NCI-H748 treated with DMSO at 0.1 percent for 48 hours (cell line): ENCODE measurements around the gene ZNF234.
"Not testable (repeated sequence)": the region's sequence is repeated elsewhere in the genome, so short reads cannot be mapped to it uniquely, and the experiment has no call there.

Source experiments
- DNase-seq: peaks from one replicate; lab custom pipeline; 2025; lab: John Stamatoyannopoulos, UW

Gene ZNF234

GRCh38 chr19:44141191-44142058, at the start of gene ZNF234:
ZNF234 (plus strand) TSS chr19:44141554; CDS start chr19:44144633, 3,079 bp downstream.
- peak; percentile 68 for DNase-seq

DNA sequence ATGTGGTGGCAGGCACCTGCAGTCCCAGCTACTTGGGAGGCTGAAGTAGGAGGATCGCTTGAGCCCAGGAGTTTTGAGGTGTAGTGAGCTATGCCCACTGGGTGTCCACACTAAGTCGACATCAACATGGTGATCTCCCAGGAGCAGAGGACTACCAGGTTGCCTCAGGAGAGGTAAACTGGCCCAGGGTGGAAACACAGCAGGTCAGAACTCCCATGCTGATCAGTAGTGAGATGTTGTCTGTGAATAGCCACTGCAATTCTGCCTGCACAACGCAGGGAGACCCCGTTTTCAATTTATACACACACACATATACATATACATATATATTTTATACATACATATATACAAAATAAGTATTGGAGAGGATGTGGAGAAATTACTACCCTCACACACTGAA, 49.2 kb upstream of the ZNF234 start:
- no peak for DNase-seq

GRCh38 chr19:44093931-44094765, 47.2 kb upstream of the ZNF234 start, which contains the start of gene ZNF224:
ZNF224 (plus strand) TSS chr19:44094361; CDS start chr19:44097874, 3,513 bp downstream.
- peak; percentile 98 for DNase-seq

GRCh38 chr19:44107751-44108150, 33.6 kb upstream of the ZNF234 start:
- no peak for DNase-seq

DNA sequence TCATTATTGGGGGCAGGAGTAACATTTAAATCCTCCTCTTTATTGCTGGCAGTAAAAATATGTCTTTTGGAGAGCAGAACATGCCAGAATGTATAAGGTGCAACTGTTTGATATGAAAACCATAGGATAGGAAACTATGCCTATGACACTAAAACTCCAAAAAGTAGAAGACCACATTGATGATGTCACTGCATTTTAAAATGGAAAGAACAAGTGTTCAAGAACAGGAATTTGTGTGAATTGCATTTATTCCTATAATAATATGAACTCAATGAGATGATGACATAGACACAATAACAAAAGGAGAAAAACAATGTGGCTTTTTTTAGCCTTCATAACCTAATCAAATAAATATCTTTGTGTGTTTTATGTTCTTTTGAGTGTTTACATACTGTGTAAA, 31.9 kb upstream of the ZNF234 start:
- DNase-seq = no peak

DNA sequence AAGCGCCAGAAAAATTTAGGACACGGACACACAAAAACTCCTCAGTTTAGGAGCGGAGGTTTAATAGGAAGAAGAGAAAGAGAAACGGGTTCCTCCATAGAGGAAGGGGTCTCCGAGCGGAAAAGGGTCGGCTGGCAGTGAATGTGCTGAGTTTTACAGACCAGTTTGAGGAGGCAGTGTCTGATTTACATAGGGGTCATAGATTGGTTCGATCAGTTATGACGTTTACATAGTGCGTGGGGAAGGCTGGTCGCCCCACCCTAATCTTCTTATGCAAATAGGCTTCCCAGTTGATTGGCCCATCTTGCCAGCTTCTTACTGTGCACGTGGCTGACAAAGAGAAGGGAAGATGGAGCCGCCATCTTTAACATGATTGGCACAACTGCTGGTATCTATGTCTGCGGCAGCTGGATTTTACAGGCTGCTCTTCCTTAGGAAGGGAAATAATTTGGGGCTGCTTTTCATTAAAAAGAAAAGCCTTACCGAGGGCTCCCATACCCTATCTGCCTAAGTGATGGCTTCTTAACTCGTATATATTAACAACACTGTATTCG, 29.4 kb upstream of the ZNF234 start:
- DNase-seq = peak; percentile 95

DNA sequence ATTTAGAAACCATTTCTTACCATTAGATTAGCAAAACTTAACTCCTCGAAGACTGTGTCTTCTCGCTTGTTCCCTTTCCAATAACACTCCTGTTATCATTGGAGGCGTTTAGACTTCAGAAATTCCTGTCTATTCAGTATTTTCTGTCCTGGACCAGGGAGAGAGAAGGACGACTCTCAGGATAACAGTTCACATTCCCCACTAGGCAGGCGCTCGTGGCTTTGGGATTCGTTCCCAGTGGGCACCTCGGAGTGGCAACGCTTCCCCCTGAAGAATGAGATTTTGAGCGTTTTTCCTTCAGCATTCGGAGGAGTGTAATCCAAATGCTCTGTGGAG, 28.6 kb upstream of the ZNF234 start:
- DNase-seq = no peak

DNA sequence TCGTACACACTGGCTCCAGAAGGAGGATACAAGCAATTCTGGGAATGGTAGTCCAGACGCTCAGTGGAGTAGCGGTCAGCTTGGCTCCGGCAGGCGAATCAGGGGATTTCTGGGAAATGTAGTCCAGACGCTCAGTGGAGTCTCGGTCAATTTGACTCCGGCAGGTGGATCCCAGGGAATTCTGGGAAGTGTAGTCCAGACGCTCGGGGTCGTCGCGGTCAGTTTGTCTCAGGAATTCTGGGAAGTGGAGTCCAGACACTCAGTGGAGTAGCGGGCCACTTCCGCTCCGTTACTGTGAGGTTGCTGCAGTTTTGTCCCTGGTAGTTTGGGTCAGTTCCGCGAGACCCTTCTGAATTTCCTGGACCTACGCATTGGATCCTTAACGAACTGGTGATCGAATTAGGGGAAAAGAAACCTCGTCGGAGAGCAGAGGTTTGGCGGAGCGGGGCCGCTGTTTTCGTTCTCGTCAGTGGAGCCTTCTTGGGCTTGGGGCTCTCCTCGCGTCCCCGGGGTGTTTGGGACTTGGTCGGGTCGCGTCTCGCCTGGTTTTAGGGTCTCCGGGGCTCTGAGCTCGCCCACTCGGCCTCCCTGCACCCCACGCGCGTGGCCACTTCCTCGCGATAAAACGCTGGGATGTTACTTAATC, 28.1 kb upstream of the ZNF234 start, which contains the start of gene ZNF225:
ZNF225 (plus strand) TSS at position 262 of the 646 bp plus-strand sequence. CDS start 2,429 bp downstream, outside the sequence.
- peak; percentile 99 for DNase-seq

DNA sequence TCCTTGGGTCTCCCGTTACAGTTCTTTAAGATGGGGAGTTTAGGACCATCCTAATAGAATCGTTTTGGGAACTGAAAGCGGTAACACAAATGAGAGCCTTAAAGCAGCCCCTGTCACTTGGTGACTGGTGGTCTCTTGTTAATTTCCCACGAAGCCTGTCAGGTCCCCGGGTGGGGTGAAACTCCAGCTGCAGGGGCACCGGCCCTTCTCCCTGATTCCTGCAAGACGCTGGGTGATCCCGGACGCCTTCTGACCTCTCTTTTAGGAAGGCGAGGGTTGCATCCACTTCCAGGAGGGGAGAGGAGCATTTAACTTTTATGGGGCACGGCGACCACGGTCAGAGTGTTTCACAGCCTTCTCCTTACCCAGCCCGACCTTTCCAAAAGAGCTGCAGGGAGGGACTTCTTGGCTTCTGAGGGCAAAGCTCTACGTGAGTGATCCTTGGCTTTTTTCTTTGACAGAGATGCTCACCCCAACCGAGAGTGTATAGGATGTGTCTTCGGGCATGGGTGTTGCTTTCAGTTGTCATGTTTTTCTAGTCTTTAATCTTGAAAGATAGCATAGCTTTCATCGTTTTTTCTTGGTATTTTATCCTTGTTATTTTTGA, 27.5 kb upstream of the ZNF234 start:
- no peak for DNase-seq

DNA sequence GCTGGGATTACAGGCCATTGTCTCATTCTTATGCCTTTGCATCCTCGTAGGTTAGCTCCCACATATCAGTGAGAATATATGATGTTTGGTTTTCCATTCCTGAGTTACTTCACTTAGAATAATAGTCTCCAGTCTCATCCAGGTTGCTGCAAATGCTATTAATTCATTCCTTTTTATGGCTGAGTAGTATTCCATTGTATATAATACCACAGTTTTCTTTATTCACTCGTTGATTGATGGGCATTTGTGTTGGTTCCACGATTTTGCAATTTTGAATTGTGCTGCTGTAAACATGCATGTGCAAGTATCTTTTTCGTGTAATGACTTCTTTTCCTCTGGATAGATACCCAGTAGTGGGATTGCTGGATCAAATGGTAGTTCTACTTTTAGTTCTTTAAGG, 20.2 kb upstream of the ZNF234 start:
- not testable (repeated sequence) for DNase-seq

GRCh38 chr19:44131955-44132354, 9.4 kb upstream of the ZNF234 start:
- DNase-seq = no peak

- no peak for DNase-seq
Observed at GRCh38 chr19:44142059-44142433, 692 bp downstream of the ZNF234 start.

GRCh38 chr19:44149776-44150175, 8.4 kb downstream of the ZNF234 start:
- no peak for DNase-seq

GRCh38 chr19:44151491-44151890, 10.1 kb downstream of the ZNF234 start:
- no peak for DNase-seq

DNA sequence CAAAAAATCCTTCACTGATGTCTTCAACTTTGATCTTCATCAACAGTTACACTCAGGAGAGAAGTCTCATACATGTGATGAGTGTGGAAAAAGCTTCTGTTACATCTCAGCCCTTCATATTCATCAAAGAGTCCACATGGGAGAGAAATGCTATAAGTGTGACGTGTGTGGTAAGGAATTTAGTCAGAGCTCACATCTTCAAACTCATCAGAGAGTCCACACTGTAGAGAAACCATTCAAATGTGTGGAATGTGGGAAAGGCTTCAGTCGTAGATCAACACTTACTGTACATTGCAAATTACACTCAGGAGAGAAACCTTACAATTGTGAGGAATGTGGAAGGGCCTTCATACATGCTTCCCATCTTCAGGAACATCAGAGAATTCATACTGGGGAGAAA, 15.1 kb downstream of the ZNF234 start:
- DNase-seq = no peak

DNA sequence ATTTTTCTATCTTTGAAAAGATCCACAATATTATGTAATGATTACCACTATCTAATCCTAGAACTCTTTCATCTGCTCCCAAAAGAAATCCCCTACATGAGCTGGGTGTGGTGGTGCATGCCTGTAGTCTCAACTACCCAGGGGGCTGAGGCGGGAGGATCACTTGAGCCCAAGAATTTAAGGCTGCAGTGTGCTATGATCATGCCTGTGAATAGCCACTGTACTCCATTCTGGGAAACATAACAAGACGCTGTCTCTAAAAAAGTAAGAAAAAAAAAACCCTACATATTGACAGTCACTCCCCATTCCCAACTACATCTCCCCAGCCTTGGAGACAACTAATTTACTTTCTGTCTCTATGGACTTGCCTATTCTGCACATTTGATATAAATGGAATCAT, 22.4 kb downstream of the ZNF234 start:
- DNase-seq = no peak

- DNase-seq = no peak
Observed at GRCh38 chr19:44164327-44164672, 22.9 kb downstream of the ZNF234 start.

DNA sequence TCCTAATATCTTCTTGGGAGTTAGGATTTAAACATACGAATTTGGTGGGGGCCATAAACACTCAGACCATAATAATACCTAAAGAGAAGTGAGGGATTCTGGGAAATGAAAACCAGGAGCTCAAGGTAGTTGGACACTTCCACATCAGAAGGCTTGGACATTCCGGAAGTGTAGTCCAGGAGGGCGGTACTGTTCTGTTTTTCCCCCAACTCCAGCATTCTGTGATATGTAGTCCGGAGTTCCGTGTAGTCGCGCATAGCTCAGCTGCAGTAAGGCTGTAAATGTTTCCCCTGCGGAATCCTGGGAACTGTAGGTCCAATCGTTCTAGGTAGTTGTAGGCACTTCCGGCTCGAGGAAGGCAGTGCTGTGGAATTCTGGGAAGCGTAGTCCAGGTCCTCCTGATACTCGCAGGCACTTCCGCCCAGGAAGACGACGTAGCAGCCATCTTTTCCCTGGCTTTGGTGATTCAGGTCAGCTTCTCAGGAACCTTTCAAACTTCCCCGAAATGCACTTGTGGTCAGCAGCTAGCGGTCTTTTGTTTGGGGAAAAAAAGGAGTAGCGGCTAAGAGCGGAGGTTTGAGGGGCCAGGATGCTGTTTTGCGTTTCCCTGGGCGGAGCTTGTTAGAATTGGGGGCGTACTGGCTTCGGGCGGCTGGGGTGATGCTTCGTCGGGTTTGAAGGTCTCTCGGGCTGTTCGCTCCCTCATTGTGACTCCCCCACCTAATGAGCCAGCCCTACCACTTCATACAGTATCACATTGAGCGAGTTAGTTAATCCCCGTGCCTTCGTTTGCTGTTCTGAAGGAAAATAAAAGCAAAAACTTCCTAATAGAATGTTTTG, 23.5 kb downstream of the ZNF234 start, which contains the start of gene ZNF226:
ZNF226 (plus strand) TSS at position 428 of the 840 bp plus-strand sequence. CDS start 4,981 bp downstream, outside the sequence.
- peak; percentile 99 for DNase-seq

DNA sequence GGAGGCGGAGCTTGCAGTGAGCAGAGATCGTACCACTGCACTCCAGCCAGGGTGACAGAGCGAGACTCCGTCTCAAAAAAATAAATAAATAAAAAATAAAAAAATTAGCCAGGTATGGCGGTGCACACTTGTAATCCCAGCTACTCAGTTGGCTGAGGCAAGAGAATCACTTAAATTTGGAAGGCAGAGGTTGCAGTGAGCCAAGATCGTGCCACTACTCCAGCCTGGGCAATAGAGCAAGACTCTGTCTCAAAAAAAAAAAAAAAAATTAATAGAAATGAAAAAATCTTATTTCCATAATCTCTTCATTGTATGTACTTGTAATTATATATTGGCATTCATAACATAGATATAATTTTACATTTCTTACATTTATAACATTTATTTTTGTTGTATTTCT, 29.3 kb downstream of the ZNF234 start:
- not testable (repeated sequence) for DNase-seq

- DNase-seq = no peak
Observed at GRCh38 chr19:44176590-44176989, 35.2 kb downstream of the ZNF234 start.

DNA sequence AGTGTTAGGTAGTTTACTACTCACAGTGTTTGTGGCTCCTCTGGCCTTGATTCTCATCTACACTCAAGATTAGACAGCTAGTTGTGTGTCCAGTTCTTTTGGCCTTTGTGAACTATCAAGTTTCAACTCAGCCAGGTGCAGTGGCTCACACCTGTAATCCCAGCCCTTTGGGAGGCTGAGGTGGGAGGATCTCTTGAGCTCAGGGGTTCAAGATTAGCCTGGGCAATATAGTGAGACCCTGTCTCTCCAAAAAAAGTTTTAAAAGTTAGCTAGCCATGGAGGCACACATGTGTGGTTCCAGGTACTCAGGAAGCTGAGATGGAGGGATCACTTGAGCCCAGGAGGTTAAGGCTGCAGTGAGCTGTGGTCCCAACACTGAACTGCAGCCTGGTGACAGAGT, 39.6 kb downstream of the ZNF234 start:
- no peak for DNase-seq
